K562 (cell line): Measurements from ENCODE around the gene TMEM176B. TPM values are rescaled to one million over a fixed set of nuclear protein-coding genes. Genes with fewer than 3 reads are reported as not detected.

ENCODE experiments used
- ATAC-seq: fragments of 200-7000 bp; cut with Tn5 transposase; 3 replicates; pipeline ENCODE4 v1.9.1; 2020; ENCODE audit warnings: moderate library complexity
- BruUV-seq: library from RNA; stranded (reverse); fragments of 400-500 nt; replicated peaks from 2 replicates; lab custom pipeline; 2021; lab: Mats Ljungman, UMichigan
- CTCF ChIA-PET: fragments of 300-600 bp; formaldehyde crosslinking; extraction: SDS; loops from one replicate; lab custom pipeline; 2021; ENCODE audit warnings: low intra/inter-chr PET ratio; lab: Yijun Ruan, JAX
- POLR2A ChIA-PET: fragments of 300-600, 350-650 bp; sonication (Branson Sonifier 250); formaldehyde crosslinking; extraction: SDS; loops from one replicate; lab custom pipeline; 2021; ENCODE audit warnings: antibody characterized with exemption, inconsistent platforms; lab: Yijun Ruan, JAX
- DNase-seq, 4 experiments: peaks; one replicate each; pipeline versions ENCODE4 v3.0.0 to v3.0.0-alpha.2; 2011 to 2018; ENCODE audit warnings: low spot score in 3 of 4, mixed read lengths in 3 of 4; ENCODE audit errors: extremely low read depth in 1 of 4
- FAIRE-seq: peaks from 2 replicates; lab custom pipeline; 2011; peaks lifted over from hg19 to GRCh38; lab: Jason Lieb, UNC
- H2AFZ ChIP-seq: 2 replicates; pipeline ENCODE4 v1.6.0; 2011; ENCODE audit warnings: low read depth, low read length, control low read depth, inconsistent platforms
- H3K27ac ChIP-seq: fragments of 200-600 bp; 3 replicates; pipeline ENCODE4 v1.8.0; 2011; ENCODE audit warnings: low read depth, mild to moderate bottlenecking, control low read depth, inconsistent platforms, low read length, moderate library complexity, mixed read lengths; ENCODE audit errors: extremely low read depth
- H3K27me3 ChIP-seq, 2 experiments: fragments of 300-600 bp in 1 of 2; 2 replicates in 1 of 2; 3 replicates in 1 of 2; pipeline versions ENCODE4 v1.6.0 to v1.8.0; 2011; ENCODE audit warnings: inconsistent platforms in 2 of 2, low read length in 2 of 2, mild to moderate bottlenecking in 1 of 2, mixed read lengths in 1 of 2, moderate library complexity in 1 of 2; ENCODE audit not compliant: control insufficient read depth in 2 of 2, insufficient read depth in 2 of 2
- H3K36me3 ChIP-seq: fragments of 300-600 bp; 3 replicates; pipeline ENCODE4 v1.8.0; 2011; ENCODE audit warnings: mild to moderate bottlenecking, low read length, inconsistent platforms; ENCODE audit not compliant: control insufficient read depth, insufficient read depth
- H3K4me1 ChIP-seq, 2 experiments: fragments of 200-600 bp in 1 of 2; replicated peaks in 1 of 2; 2 replicates in 1 of 2; 3 replicates in 1 of 2; pipeline versions ENCODE4 v1.5.1 to v1.8.0; 2011; ENCODE audit warnings: inconsistent platforms in 2 of 2, low read length in 2 of 2, mild to moderate bottlenecking in 1 of 2, mixed read lengths in 1 of 2, moderate library complexity in 1 of 2; ENCODE audit not compliant: control insufficient read depth in 2 of 2, insufficient read depth in 2 of 2
- H3K4me2 ChIP-seq: 2 replicates; pipeline ENCODE4 v1.6.1; 2011; ENCODE audit warnings: low read length, control low read depth, inconsistent platforms, mixed read lengths; ENCODE audit not compliant: insufficient read depth
- H3K4me3 ChIP-seq: fragments of 200-600 bp; sonication (generic), shearing (Covaris generic); 2 replicates; pipeline ENCODE4 v1.5.1; 2016; ENCODE audit warnings: control low read depth, inconsistent platforms
- H3K79me2 ChIP-seq: fragments of 200-600 bp; 3 replicates; pipeline ENCODE4 v1.8.0; 2011; ENCODE audit warnings: low read length, inconsistent platforms; ENCODE audit not compliant: control insufficient read depth, insufficient read depth
- H3K9ac ChIP-seq, 2 experiments: 2 replicates each; pipeline versions ENCODE4 v1.6.0 to v1.6.1; 2011; ENCODE audit warnings: low read depth in 2 of 2, low read length in 2 of 2, control low read depth in 1 of 2, inconsistent platforms in 1 of 2, mild to moderate bottlenecking in 1 of 2, mixed read lengths in 1 of 2; ENCODE audit not compliant: insufficient read depth in 1 of 2
- H3K9me1 ChIP-seq: one replicate; pipeline ENCODE4 v1.6.0; 2011; ENCODE audit warnings: inconsistent platforms, mild to moderate bottlenecking, low read length, moderate library complexity; ENCODE audit not compliant: control insufficient read depth, insufficient read depth
- H3K9me3 ChIP-seq: replicated peaks from 2 replicates; pipeline ENCODE4 v1.5.1; 2011; ENCODE audit warnings: low read depth, low read length, inconsistent platforms; ENCODE audit not compliant: control insufficient read depth, insufficient read depth
- H4K20me1 ChIP-seq: replicated peaks from 2 replicates; pipeline ENCODE4 v1.6.1; 2011; ENCODE audit warnings: low read length, inconsistent platforms, mixed read lengths; ENCODE audit not compliant: control insufficient read depth, insufficient read depth
- GMEB1 ChIP-seq: fragments of 250-450 bp; sonication (Bioruptor Pico); IDR thresholded peaks from 2 replicates; pipeline ENCODE4 v1.4.0; 2020; ENCODE audit warnings: mild to moderate bottlenecking
- MYC ChIP-seq, 2 experiments: fragments of 250-450 bp in 1 of 2; sonication (Bioruptor Pico) in 1 of 2; IDR thresholded peaks; 2 replicates each; pipeline versions ENCODE4 v1.5.1 to v1.6.1; 2012 to 2021; ENCODE audit warnings: low read depth in 2 of 2, borderline replicate concordance in 1 of 2, improper control_type of control experiment in 1 of 2, low read length in 1 of 2, mild to moderate bottlenecking in 1 of 2, moderate library complexity in 1 of 2
- SRSF9 ChIP-seq: fragments of 200-400 bp; formaldehyde crosslinking; IDR thresholded peaks from 2 replicates; pipeline ENCODE4 v1.6.1; 2017; ENCODE audit warnings: low read depth, low read length, borderline replicate concordance
- TAF15 ChIP-seq: fragments of 200-400 bp; formaldehyde crosslinking; IDR thresholded peaks from 2 replicates; pipeline ENCODE4 v1.6.1; 2017; ENCODE audit warnings: mild to moderate bottlenecking, low read depth, low read length, moderate library complexity
- TBL1XR1 ChIP-seq, 2 experiments: IDR thresholded peaks; 2 replicates each; pipeline ENCODE4 v1.6.1; 2012; ENCODE audit warnings: improper control_type of control experiment in 2 of 2, low read length in 2 of 2, mild to moderate bottlenecking in 1 of 2
- WGBS: fragments of 100-300 bp; shearing (Covaris generic); methylation state at CpG from one replicate; pipeline ENCODE4 v1.1.6; 2016; ENCODE audit warnings: low coverage, mixed read lengths; ENCODE audit not compliant: insufficient coverage; ENCODE audit errors: missing lambda C conversion rate; 5-methylcytosine and 5-hydroxymethylcytosine counted together
- in situ Hi-C: fragments of 300-500 bp; cut with MboI; formaldehyde crosslinking; loops from 4 replicates; pipeline ENCODE4 v1.15.0; 2018; ENCODE audit warnings: inconsistent platforms, mixed read lengths
- intact Hi-C: fragments of 100-400 bp; cut with micrococcal nuclease; formaldehyde crosslinking; loops from 2 replicates; pipeline ENCODE4 v1.14.2; 2022
- polyA plus RNA-seq, 8 experiments: library from polyadenylated mRNA; depleted of rRNA in 4 of 8; stranded (reverse) in 5 of 8; unstranded in 3 of 8; fragments of >200 nt; fragmentation: Nextera tagmentation in 2 of 8; fragmentation: Illumina TruSeq in 1 of 8; extraction: Ambion mirVana in 2 of 8; extraction: Trizol in 1 of 8; gene quantifications; 2 replicates each; pipeline versions ENCODE4 v1.2.1 to v1.2.3, GENCODE V29; 2011 to 2014; ENCODE audit warnings: inconsistent platforms in 1 of 8, missing spikeins in 1 of 8
- total RNA-seq, 7 experiments: library from RNA; depleted of rRNA in 6 of 7; stranded (reverse); fragments of >200 nt in 6 of 7; fragmentation: Illumina TruSeq in 2 of 7; extraction: Trizol in 2 of 7; gene quantifications; 2 replicates each; pipeline versions ENCODE4 v1.2.1 to v1.2.3, GENCODE V29; 2011 to 2021; ENCODE audit warnings: low replicate concordance in 1 of 7
- TF ChIP-seq, protein P1 (sequence below): IDR thresholded peaks from 2 replicates; pipeline ENCODE4 v1.6.1; 2011; ENCODE audit not compliant: insufficient read length; ENCODE audit errors: extremely low read depth
- TF ChIP-seq, protein P2 (sequence below): fragments of 450-650 bp; IDR thresholded peaks from 2 replicates; pipeline ENCODE4 v1.6.1; 2016; ENCODE audit warnings: low read depth, mild to moderate bottlenecking, moderate library complexity
- TF ChIP-seq, protein P3 (sequence below): sonication (generic); formaldehyde crosslinking; IDR thresholded peaks from 2 replicates; pipeline ENCODE4 v1.8.1; 2023; ENCODE audit warnings: mild to moderate bottlenecking, missing genetic modification reagents, moderate library complexity

TMEM176B gene
- total and polyA plus RNA-seq, 9 of the 15 experiments (the other 6 are each of a cell fraction or from before 2014, with no cell fraction given): 0.19 to 0.60 TPM; not detected in 7

DNA sequence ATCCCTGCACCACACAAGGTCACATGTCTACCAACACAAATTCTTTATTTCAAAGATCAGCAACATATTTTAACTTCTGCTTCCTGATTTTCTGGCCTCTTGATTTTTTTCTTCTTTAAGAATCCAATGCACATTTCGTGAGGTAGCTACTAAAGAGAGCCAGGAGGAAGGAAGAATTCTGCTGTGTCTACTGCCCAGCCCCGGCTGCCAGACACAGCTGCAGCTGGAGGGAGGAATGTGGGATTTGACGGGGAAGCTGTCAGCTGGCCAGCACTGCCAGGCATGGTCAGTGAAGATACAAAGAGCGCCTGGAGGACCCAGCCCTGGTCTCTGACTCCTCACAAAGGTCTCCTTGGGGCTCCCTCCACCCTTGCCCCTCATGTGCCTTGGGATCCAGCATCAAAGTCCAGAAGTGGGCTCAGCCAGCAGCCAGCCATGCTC is 45.3 kb upstream of the TMEM176B start:
- H3K4me3 ChIP-seq: no peak overlapping the region
- peaks cover 67 to 79% of the 10 kb centered on the region in 2 experiments for H3K27me3 ChIP-seq
- H3K9me1 ChIP-seq: no peaks in the 10 kb centered on the region
- ChIA-PET POLR2A (interaction anchor here (0.7 to 1.3 kb wide), 2 partner anchors 20 to 21 kb away, joined by 3 to 4 read pairs; no protein-coding TSS in a partner anchor), CTCF (no interaction called here)
- BruUV-seq: no TSS peak
- FAIRE-seq (no peak), DNase-seq (no peak), ATAC-seq (no peak; the same call in 2 of the 3 replicates)
- no peaks in the 10 kb centered on the region for H4K20me1 ChIP-seq
- 0 out of 4 replicates have a peak overlapping the region, but pooled peaks of 1 of the 2 experiments have one; percentile 2 for H3K9ac ChIP-seq
- H3K4me2 ChIP-seq: no peak overlapping the region
- H2AFZ ChIP-seq: no peak overlapping the region
- H3K9me3 ChIP-seq: no peaks in the 10 kb centered on the region
- no peaks in the 10 kb centered on the region for H3K4me1 ChIP-seq
- H3K36me3 ChIP-seq: no peaks in the 10 kb centered on the region
- no peak overlapping the region for H3K27ac ChIP-seq
- in situ Hi-C loops: no loop called here
- H3K79me2 ChIP-seq: no peaks in the 10 kb centered on the region
- under 1% methylated on average over 4 of the region's 4 CpGs for WGBS
- TF ChIP-seq, protein P1, sequence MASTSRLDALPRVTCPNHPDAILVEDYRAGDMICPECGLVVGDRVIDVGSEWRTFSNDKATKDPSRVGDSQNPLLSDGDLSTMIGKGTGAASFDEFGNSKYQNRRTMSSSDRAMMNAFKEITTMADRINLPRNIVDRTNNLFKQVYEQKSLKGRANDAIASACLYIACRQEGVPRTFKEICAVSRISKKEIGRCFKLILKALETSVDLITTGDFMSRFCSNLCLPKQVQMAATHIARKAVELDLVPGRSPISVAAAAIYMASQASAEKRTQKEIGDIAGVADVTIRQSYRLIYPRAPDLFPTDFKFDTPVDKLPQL: no peak
- TF ChIP-seq TBL1XR1 (IDR thresholded peaks at IDR 0.05; ENCODE audit: low read length in 2 of 2): no peak
- TF ChIP-seq, all 486 proteins: peak for 0
- intact Hi-C loops: no loop called here

- Histone ChIP-seq H3K4me1 (no peaks in the 10 kb centered on the region), H3K9ac (no peak overlapping the region), H3K4me2 (no peak overlapping the region), H3K79me2 (no peaks in the 10 kb centered on the region), H3K9me3 (no peaks in the 10 kb centered on the region), H3K27ac (no peak overlapping the region), H3K36me3 (no peaks in the 10 kb centered on the region), H3K27me3 (peaks cover 57 to 79% of the 10 kb centered on the region in 2 experiments), H3K9me1 (no peaks in the 10 kb centered on the region), H2AFZ (no peak overlapping the region), H3K4me3 (no peak overlapping the region), H4K20me1 (no peaks in the 10 kb centered on the region)
- ChIA-PET POLR2A (interaction anchor here (0.6 to 1.4 kb wide), 3 partner anchors 18 to 95 kb away, joined by 3 to 5 read pairs (median 4); no protein-coding TSS in a partner anchor), CTCF (no interaction called here)
- ATAC-seq: no peak
- no peak for FAIRE-seq
- in situ Hi-C loops: no loop called here
- no peak for DNase-seq
- BruUV-seq: no TSS peak
- intact Hi-C loops: no loop called here
- WGBS: 0% methylated on average over 4 of the region's 4 CpGs
- TF ChIP-seq, protein P2, sequence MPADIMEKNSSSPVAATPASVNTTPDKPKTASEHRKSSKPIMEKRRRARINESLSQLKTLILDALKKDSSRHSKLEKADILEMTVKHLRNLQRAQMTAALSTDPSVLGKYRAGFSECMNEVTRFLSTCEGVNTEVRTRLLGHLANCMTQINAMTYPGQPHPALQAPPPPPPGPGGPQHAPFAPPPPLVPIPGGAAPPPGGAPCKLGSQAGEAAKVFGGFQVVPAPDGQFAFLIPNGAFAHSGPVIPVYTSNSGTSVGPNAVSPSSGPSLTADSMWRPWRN: no peak
- no peak for TF ChIP-seq MYC (IDR thresholded peaks at IDR 0.05; ENCODE audit: low read depth, low read length)
- TF ChIP-seq MYC (CRISPR knock-in tag; IDR thresholded peaks at IDR 0.05; ENCODE audit: borderline replicate concordance, low read depth): no peak
- TF ChIP-seq, protein P3, sequence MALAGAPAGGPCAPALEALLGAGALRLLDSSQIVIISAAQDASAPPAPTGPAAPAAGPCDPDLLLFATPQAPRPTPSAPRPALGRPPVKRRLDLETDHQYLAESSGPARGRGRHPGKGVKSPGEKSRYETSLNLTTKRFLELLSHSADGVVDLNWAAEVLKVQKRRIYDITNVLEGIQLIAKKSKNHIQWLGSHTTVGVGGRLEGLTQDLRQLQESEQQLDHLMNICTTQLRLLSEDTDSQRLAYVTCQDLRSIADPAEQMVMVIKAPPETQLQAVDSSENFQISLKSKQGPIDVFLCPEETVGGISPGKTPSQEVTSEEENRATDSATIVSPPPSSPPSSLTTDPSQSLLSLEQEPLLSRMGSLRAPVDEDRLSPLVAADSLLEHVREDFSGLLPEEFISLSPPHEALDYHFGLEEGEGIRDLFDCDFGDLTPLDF: no peak
- no peak for TF ChIP-seq TAF15
- TF ChIP-seq SRSF9: no peak
- TF ChIP-seq GMEB1: no peak
These were observed 42.6 kb upstream of the TMEM176B start for GRCh38 chr7:150842716-150843115.
